GM20000 (cell line): ENCODE measurements around the gene PHOSPHO1.
"Not testable (repeated sequence)": the region's sequence is repeated elsewhere in the genome, so short reads cannot be mapped to it uniquely, and the experiment has no call there.

Experiments used
- DNase-seq: peaks from one replicate; pipeline ENCODE4 v3.0.0; 2012; ENCODE audit warnings: low spot score
- CTCF ChIP-seq: IDR thresholded peaks from 2 replicates; pipeline ENCODE4 v1.5.1; 2012; ENCODE audit warnings: mild to moderate bottlenecking, control low read depth; ENCODE audit errors: extremely low read depth, missing control alignments

The PHOSPHO1 gene

GRCh38 chr17:49194297-49194607, 36.3 kb downstream of the PHOSPHO1 start:
- no peak for DNase-seq
- TF ChIP-seq CTCF = no peak

- TF ChIP-seq CTCF = no peak
- peak; percentile 54 for DNase-seq
Observed at GRCh38 chr17:49193513-49194296, 36.9 kb downstream of the PHOSPHO1 start.

GRCh38 chr17:49191917-49192741, 38.5 kb downstream of the PHOSPHO1 start:
- DNase-seq = peak; percentile 53
- TF ChIP-seq CTCF = peak; percentile 20

- TF ChIP-seq CTCF = no peak
- peak; percentile 39 for DNase-seq
Observed at GRCh38 chr17:49191409-49191916, 39.1 kb downstream of the PHOSPHO1 start.

- DNase-seq = no peak
- TF ChIP-seq CTCF = no peak
Observed at GRCh38 chr17:49190932-49191331, 39.7 kb downstream of the PHOSPHO1 start.

- no peak for DNase-seq
- TF ChIP-seq CTCF = no peak
Observed at GRCh38 chr17:49187301-49187700, 43.3 kb downstream of the PHOSPHO1 start.

- not testable (repeated sequence) for DNase-seq
Observed at GRCh38 chr17:49185381-49185780, 45.2 kb downstream of the PHOSPHO1 start.

- not testable (repeated sequence) for DNase-seq
Observed at GRCh38 chr17:49184522-49184921, 46.1 kb downstream of the PHOSPHO1 start.
